Pancreas (tissue), 10 donors: ENCODE data around the gene CCDC15. TPM values are rescaled to one million over a fixed set of nuclear protein-coding genes. Genes with fewer than 3 reads are reported as not detected.
"Not testable (repeated sequence)": the region's sequence is repeated elsewhere in the genome, so short reads cannot be mapped to it uniquely, and the experiment has no call there.

Source experiments
- ATAC-seq, 4 donors: fragments of 200-7000 bp; cut with Tn5 transposase; one replicate each; pipeline versions ENCODE4 v1.8.0 to v1.9.1; 2020; ENCODE audit warnings: mild to moderate bottlenecking in 4 of 4, moderate library complexity in 4 of 4
- DNase-seq, 6 donors: peaks; one replicate each; pipeline ENCODE4 v3.0.0-alpha.2; 2020
- FAIRE-seq: peaks from 2 replicates; lab custom pipeline; 2012; peaks lifted over from hg19 to GRCh38; lab: Jason Lieb, UNC
- H3K27ac ChIP-seq, 4 donors: fragments of 200-600 bp; sonication (generic); 1 replicate in 3 of 4; 2 replicates in 1 of 4; pipeline versions ENCODE4 v1.5.0 to v1.8.0; 2020
- H3K27me3 ChIP-seq, 4 donors: fragments of 200-600 bp; one replicate each; pipeline ENCODE4 v1.8.0; 2021
- H3K36me3 ChIP-seq, 3 donors: fragments of 200-600 bp; sonication (generic) in 1 of 3; one replicate each; pipeline versions ENCODE4 v1.5.0 to v1.8.0; 2020 to 2021
- H3K4me1 ChIP-seq, 3 donors: fragments of 200-600 bp; one replicate each; pipeline ENCODE4 v1.8.0; 2021
- H3K4me3 ChIP-seq, 4 donors: fragments of 200-600 bp; sonication (generic) in 2 of 4; one replicate each; pipeline versions ENCODE4 v1.5.0 to v1.8.0; 2020 to 2021
- H3K9me3 ChIP-seq, 4 donors: fragments of 200-600 bp; one replicate each; pipeline ENCODE4 v1.8.0; 2021
- whole genome bisulfite sequencing, 2 donors: extraction: QIAGEN DNeasy Blood & Tissue Kit; methylation state at CpG; one replicate each; pipeline ENCODE4 v1.1.7; 2013; 5-methylcytosine and 5-hydroxymethylcytosine counted together
- intact Hi-C, 3 donors: fragments of 100-400 bp; cut with DNase I; formaldehyde crosslinking; loops; one replicate each; pipeline versions ENCODE4 v1.11.1 to v1.14.2; 2022
- polyA plus RNA-seq, 2 donors: library from polyadenylated mRNA; stranded (reverse); fragments of 200-250 nt; gene quantifications; one replicate each; pipeline ENCODE4 v1.2.3, GENCODE V29; 2013
- total RNA-seq, 6 donors: library from RNA; stranded (reverse); fragmentation: NEBNext Ultra II Directional in 4 of 6; extraction: Animal tissue kit (Norgen Biotek cat#: 25700) in 4 of 6; gene quantifications; one replicate each; pipeline versions ENCODE4 v1.2.1 to v1.2.4, GENCODE V29; 2021 to 2023
- TF ChIP-seq, protein P1 (sequence below), 4 donors: fragments of 200-600 bp; sonication (generic) in 3 of 4; IDR thresholded peaks; one replicate each; pipeline versions ENCODE4 v1.5.0 to v1.8.0; 2021; ENCODE audit warnings: antibody characterized with exemption in 4 of 4
- donor health status: healthy with polysubstance abuse.
- donor health status: DM: no; HTN: no; CAD: no; lungs with moderate emphysema.
- donor health status: DM: no; HTN: no; CAD: no.
- donor health status: control.
- donor health status: control.
- donor health status: Bipolar disorder and iron deficiency.
- donor health status: DM: yes; HTN: yes; CAD: no.
- donor health status: DM: no; HTN: no; CAD: no.
- donor health status: DM: no; HTN: no; CAD: no.
- donor health status: DM: yes; HTN: yes; CAD: no.

CCDC15 gene
- total and polyA plus RNA-seq, 8 donors, result 0.23 to 1.4 (median 0.73) TPM

DNA sequence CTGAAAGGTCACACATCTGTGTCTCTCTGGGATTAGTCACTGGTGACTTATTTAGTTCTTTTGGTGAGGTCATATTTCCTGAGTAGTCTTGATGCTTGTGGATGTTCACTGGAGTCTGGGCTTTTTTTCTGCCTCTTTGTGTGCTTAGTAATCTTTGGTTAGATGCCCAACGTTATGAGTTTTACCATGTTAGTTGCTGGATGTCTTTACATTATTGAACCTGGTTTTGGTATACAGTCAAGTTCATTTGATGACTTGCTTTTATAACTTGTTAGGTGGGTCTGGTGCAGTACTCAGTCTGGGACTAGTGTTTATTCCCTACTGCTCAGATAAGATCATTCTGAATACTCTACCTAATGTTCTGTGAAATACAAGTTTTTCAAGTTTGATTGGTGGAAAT, 82.9 kb downstream of the CCDC15 start:
- TF ChIP-seq, protein P1, sequence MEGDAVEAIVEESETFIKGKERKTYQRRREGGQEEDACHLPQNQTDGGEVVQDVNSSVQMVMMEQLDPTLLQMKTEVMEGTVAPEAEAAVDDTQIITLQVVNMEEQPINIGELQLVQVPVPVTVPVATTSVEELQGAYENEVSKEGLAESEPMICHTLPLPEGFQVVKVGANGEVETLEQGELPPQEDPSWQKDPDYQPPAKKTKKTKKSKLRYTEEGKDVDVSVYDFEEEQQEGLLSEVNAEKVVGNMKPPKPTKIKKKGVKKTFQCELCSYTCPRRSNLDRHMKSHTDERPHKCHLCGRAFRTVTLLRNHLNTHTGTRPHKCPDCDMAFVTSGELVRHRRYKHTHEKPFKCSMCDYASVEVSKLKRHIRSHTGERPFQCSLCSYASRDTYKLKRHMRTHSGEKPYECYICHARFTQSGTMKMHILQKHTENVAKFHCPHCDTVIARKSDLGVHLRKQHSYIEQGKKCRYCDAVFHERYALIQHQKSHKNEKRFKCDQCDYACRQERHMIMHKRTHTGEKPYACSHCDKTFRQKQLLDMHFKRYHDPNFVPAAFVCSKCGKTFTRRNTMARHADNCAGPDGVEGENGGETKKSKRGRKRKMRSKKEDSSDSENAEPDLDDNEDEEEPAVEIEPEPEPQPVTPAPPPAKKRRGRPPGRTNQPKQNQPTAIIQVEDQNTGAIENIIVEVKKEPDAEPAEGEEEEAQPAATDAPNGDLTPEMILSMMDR (IDR thresholded peaks at IDR 0.05), result no peak
- no peak for DNase-seq
- FAIRE-seq, result no peak
- ATAC-seq, result no peak
- Histone ChIP-seq H3K27ac (no peak overlapping the region), H3K9me3 (no peaks in the 10 kb centered on the region), H3K27me3 (no peaks in the 10 kb centered on the region), H3K4me1 (no peaks in the 10 kb centered on the region), H3K4me3 (no peak overlapping the region), H3K36me3 (no peaks in the 10 kb centered on the region)
- WGBS, 2 donors, result 71 to 72% methylated on average over 1 of the region's 1 CpG
- intact Hi-C loops, result no loop called here

DNA sequence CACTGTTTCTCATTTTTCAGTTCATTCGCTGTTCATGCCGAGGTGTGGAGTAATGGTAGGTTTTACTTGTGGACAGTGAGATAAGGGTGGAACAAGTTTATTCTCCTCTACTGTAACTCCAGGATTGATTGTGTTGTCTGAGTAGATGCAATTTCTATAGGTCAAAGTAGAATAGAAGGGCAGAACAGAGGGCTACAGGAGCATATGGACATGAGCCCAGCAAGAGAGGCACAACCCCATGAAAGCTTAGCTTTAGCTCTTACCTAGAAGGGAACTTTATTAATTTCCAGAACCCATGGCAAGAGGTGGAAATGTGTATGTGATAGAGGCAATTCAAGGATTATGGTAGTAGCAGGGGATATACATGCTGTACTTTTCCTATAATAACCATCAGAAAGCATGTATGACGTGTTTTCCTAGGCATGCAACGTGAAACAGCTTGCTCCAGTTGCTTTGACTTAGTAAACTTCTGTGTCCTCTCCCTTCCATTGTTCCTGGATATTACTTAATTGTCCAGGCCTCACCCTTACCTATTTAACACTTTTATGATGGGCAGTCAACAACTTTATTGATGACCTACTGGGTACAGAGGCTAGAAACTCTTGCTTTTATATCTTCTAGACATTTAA, 95.3 kb downstream of the CCDC15 start:
- DNase-seq, result no peak
- no peaks in the 10 kb centered on the region for H3K27me3 ChIP-seq
- 95 to 96% methylated on average over 4 of the region's 4 CpGs for WGBS, 2 donors
- no peak overlapping the region for H3K27ac ChIP-seq
- no peaks in the 10 kb centered on the region for H3K4me1 ChIP-seq
- intact Hi-C loops, result no loop called here
- no peaks in the 10 kb centered on the region for H3K36me3 ChIP-seq
- FAIRE-seq, result no peak
- no peak for ATAC-seq
- TF ChIP-seq, protein P1 (IDR thresholded peaks at IDR 0.05), result no peak
- H3K4me3 ChIP-seq, result no peak overlapping the region
- H3K9me3 ChIP-seq, result no peaks in the 10 kb centered on the region

DNA sequence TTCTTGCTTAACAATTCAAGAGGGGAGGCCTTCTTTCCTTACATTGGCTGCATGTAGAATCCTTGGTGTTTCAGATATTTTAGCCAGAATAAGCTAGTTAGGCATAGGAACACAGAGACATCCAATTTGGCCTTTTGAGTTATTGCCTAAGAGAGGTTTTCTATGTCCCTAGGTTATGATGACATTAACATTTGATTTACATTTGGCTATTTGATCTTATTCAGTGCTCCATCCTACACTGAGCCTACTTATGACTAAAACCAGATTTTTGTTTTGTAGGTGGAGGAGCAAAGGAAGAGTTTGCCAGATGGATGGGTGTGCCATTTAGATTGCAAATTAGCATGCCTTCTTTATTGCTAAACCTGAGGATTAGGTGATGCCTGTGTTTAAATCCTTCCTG, 98.0 kb downstream of the CCDC15 start:
- no peak for DNase-seq
- Histone ChIP-seq H3K9me3 (no peaks in the 10 kb centered on the region), H3K4me3 (no peak overlapping the region), H3K27ac (no peak overlapping the region), H3K27me3 (no peaks in the 10 kb centered on the region), H3K36me3 (no peaks in the 10 kb centered on the region), H3K4me1 (no peaks in the 10 kb centered on the region)
- FAIRE-seq, result no peak
- ATAC-seq, result no peak
- TF ChIP-seq, protein P1 (IDR thresholded peaks at IDR 0.05), result no peak
- intact Hi-C loops, result no loop called here

DNA sequence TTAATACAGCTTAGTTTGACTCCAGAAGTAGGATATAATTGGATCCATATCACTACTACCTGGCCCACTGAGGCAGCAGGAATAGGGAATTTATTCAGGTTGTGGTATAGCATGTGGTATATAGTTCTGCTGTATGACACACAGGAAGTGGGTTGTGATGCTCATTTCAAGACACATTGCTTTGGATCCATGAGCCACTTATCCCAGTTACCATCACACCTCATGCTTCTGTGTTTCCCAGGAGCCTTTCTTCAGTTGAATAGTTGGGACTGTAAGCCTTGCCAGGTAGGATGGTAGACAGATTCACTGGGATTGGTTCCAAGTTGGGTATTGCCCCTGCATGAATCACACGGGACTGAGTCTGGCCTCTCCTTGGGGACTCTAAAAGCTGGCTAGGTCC, 99.2 kb downstream of the CCDC15 start:
- no peak for FAIRE-seq
- 85 to 95% methylated on average over 1 of the region's 1 CpG for WGBS, 2 donors
- intact Hi-C loops, result no loop called here
- Histone ChIP-seq H3K4me1 (no peaks in the 10 kb centered on the region), H3K27ac (no peak overlapping the region), H3K9me3 (no peaks in the 10 kb centered on the region), H3K4me3 (no peak overlapping the region), H3K36me3 (no peaks in the 10 kb centered on the region), H3K27me3 (no peaks in the 10 kb centered on the region)
- TF ChIP-seq, protein P1 (IDR thresholded peaks at IDR 0.05), result no peak
- no peak for DNase-seq
- no peak for ATAC-seq

DNA sequence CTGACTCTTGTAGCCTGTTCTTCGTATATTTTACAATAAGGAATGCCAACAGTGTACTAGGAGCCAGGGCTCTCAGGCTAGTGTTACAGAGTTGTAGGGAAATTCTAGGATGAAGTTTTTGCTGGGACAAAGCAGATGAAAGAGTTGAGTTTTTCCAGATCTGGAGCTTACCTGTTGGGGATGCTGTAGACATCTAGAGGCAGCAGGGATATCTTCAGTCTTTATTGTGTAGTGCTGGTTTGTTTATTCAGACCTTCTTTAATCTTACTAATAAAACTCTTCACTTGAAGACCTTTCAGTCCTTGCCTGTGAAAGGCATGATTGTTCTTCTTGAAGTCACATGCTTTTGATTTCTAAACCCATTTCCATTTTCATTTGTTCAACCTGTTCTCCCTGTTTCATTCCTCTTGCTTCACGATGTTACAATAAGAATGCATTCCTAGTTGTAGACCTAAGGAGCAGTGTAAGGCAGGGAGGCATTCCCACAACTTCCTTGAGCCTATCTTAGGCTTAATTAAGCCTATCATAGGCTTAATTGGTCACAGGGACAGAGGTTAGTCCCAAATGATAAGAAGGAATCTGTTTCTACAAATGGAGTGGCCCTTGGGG, 101.2 kb downstream of the CCDC15 start:
- intact Hi-C loops, result no loop called here
- WGBS, 2 donors, result 63 to 67% methylated on average over 2 of the region's 2 CpGs
- Histone ChIP-seq H3K27ac (no peak overlapping the region), H3K36me3 (no peaks in the 10 kb centered on the region), H3K27me3 (no peaks in the 10 kb centered on the region), H3K4me1 (no peaks in the 10 kb centered on the region), H3K4me3 (no peak overlapping the region), H3K9me3 (no peaks in the 10 kb centered on the region)
- FAIRE-seq (no peak), ATAC-seq (no peak), DNase-seq (no peak)
- TF ChIP-seq, protein P1 (IDR thresholded peaks at IDR 0.05), result no peak

DNA sequence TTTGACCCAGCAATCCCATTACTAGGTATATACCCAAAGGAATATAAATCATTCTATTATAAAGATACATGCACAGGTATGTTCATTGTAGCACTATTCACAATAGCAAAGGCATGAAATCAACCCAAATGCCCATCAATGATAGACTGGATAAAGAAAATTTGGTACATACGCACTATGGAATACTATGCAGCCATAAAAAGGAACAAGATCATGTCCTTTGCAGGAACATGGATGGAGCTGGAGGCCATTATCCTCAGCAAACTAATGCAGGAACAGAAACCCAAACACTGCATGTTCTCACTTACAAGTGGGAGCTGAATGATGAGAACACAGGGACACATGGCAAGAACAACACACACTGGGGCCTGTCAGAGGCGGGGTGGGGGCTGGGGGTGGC, 102.1 kb downstream of the CCDC15 start:
- ATAC-seq, FAIRE-seq, H3K36me3 ChIP-seq, H3K4me3 ChIP-seq, DNase-seq, H3K9me3 ChIP-seq, H3K4me1 ChIP-seq, H3K27me3 ChIP-seq, H3K27ac ChIP-seq, intact Hi-C loops: not testable (repeated sequence)
- WGBS, 2 donors, result 94 to 98% methylated on average over 2 of the region's 2 CpGs
